H54 (cell line): Measurements from ENCODE around the gene TRDMT1.

Source experiments
- DNase-seq: peaks from one replicate; pipeline ENCODE4 v3.0.0; 2011; ENCODE audit warnings: low spot score, mixed read lengths; ENCODE audit not compliant: insufficient read length
- FAIRE-seq: peaks from 3 replicates; lab custom pipeline; 2011; peaks lifted over from hg19 to GRCh38; lab: Jason Lieb, UNC
- POLR2A ChIP-seq: IDR thresholded peaks from 2 replicates; pipeline ENCODE4 v1.6.1; 2011; ENCODE audit warnings: low read depth, mild to moderate bottlenecking, low read length

TRDMT1 gene

DNA sequence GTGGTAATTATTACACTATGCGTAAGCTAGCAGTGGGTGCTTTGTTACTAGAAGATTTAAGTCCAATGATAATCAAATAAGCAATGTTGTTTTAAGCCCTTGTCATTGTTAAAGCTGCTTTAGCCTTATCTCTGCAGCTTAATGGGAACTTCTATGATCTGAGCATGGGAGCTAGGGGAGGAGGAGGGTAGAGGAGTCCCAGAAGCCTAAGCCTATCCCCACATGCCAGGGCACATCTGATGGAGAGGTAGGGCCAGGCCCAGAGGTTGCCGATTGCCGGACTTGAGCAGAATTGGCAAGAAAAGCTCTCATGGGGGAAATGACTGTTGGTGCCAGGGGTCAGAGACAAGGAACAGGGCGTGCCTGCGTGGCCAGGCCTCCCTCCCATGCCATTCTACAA lies 85.3 kb downstream of the TRDMT1 start:
- DNase-seq (no peak), FAIRE-seq (no peak)
- TF ChIP-seq POLR2A = no peak

DNA sequence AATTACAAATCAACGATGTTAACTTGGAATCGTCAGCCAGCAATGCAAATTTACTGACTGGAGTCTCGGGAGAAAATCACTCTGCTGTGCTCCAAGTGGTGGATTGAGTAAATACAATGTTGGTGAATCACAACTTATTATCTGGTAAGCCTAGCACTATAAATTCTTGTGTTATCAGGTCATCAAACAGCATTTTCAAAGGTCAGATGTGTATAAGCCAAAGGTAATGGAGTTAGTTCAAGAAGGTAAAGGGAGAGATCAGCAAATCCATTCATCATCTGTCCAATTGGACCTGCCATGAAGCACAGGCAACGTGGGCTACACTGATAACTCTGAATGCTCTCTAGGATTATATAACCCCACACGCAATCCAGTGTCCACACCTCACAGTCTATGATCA lies 85.8 kb downstream of the TRDMT1 start:
- TF ChIP-seq POLR2A = no peak
- FAIRE-seq (peak; percentile 86), DNase-seq (peak; percentile 25)

DNA sequence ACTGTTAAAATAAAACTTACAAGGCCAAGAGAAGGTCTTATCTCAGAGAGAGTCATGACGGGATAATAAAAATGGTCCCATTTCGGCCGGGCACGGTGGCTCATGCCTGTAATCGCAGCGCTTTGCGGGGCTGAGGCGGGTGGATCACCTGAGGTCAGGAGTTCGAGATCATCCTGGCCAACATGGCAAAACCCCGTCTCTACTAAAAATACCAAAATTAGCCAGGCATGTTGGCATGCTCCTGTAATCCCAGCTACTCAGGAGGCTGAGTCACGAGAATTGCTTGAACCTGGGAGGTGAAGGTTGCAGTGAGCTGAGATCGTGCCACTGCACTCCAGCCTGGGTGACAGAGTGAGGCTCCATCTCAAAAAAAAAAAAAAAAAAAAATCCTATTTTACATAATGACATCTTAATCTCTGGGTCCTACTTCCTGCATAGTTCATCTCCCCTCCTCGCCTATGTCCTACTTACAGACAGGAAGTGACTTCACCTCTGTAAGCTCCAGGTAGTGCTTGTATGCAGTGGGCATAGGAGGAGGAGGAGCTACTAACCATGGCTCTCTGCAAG lies 86.5 kb downstream of the TRDMT1 start:
- DNase-seq (peak; percentile 37), FAIRE-seq (peak; percentile 41)

DNA sequence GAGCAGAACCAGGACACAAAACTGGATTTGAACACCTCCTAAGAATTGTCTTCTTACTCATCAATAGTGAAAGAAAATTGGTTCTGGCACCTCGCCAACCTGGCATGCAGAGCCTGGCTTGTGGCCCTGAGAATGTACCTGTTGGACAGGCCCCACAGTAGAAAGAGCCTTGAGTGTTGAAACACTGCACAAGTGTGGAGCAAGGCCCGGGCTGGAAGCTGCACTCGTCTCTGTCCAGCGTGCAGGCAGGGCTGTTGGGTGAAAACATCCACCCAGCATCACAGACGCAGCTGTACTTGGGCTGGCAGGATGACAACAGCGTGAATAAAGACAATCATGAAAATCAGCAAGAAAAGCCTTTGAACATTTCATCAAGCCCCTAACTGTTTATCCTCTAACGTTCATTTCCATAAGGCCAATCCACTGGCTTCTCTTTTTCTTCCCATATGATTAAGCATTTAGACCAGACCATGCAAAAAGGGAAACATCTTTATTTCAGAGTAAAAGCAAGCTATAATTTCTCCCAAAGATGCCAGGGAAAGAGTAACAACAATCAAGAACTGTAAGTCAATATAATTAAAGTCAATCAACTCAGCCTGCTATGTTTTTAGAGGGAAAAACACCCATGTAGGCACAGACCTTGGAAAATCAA lies 87.5 kb downstream of the TRDMT1 start:
- TF ChIP-seq POLR2A = no peak
- FAIRE-seq (no peak), DNase-seq (no peak)

DNA sequence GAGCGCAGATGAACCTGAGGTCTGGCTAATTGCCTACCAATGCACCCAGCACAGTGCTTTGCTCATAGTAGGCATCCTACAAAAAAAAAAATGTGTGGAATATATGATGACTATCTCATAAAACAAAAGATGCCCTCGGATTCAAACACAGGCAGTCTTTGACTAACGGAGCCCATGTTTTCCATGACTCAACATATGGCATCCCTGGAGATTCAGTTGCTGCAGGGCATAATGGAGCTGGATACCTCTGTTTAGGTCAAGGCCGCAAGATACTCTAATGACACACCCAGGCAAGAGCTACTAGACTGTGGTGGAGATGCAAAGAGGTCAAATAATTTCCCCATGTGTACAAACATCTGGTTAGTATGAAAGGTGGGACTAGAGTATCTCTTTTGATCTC lies 88.1 kb downstream of the TRDMT1 start:
- TF ChIP-seq POLR2A = no peak
- FAIRE-seq (peak; percentile 52), DNase-seq (peak; percentile 38)

DNA sequence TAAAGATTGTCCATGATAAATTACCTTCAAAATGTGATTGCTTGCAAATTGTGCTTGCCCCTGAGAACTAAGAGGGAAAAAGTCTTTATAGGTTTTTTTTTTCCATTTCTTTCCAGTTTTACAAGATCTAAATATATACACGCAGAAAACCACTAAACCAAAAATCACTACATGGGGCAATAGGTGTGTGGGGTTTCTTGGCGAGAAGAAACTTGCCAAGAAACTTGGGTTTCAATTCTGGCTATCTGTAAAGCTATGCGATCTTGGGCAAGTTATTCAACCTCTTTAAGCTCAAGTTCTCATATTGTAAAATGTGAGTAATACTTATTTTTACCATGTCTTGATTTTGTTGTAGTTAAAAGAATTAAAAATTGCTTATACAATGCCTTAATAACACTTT lies 88.9 kb downstream of the TRDMT1 start:
- no peak for FAIRE-seq
- no peak for TF ChIP-seq POLR2A
- no peak for DNase-seq

DNA sequence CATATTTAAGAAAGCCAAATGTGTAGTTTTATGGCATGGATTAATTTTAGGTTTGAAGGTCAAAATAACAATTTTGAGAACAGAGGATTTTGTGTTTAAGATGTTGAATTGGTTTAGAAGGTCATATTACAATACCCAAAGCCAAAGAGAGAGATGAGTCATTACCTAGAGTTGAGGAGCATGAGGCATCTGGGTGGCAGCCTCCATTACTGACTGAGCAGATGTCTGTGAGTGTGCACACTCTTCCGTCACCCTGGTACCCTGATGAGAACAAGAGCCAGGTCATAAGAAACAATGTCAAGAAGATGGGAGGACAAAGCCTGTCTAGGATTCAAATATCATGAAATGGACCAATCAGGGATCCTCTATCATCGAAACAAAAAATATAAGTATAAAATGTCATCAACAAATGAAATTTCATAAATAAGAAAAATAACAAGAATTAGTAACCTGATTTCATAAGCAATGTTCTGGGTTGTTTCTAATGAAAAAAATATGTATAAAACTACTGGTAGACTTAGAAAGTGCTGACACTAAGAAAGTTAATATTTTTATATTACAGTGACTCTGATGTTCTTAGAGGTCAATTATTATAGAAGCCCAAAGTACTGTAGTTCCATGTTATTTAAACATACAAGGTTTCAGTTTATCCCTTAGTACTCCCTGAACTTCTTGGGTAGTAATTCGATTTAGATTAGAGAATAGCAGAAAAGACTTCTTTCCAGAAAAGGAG lies 91.8 kb downstream of the TRDMT1 start:
- FAIRE-seq (peak; percentile 98), DNase-seq (peak; percentile 45)
- no peak for TF ChIP-seq POLR2A

DNA sequence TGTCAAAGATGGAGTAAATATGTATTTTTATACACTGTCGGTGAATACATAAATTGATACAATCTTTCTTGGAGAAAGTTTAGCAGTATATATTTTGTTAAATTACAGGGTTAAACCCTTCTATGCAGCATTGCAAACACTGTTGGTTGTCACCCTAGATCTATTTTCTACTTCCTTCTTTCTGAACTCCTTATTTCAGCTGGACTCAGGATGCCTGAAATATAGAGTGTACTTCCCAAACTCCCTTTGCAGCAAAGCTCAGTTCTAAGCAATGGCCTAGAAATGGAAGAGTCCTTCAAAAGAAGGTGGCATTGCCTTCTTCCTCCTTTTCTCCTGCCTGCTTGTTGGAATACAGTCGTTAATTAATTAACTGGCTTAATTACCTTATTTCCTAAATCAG lies 92.4 kb downstream of the TRDMT1 start:
- no peak for FAIRE-seq
- no peak for TF ChIP-seq POLR2A
- DNase-seq = no peak

DNA sequence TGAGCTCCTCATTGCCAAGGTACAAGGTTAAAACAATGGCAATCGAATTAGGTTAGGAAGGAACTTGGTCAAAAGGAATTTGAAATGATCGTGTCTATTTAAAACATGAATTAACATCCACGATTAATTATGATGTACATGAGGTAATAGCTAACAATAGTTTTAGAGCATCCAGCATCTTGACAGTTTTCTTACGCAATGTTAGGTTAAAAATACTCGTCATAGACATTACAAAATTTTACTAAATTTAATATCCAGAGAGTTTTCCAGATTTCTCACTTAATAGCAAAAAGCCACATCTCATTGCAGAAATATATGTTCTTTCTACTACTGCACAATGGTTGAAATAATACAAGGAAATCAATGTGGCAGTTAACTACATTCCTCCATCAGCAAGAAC lies 94.5 kb downstream of the TRDMT1 start:
- TF ChIP-seq POLR2A = no peak
- DNase-seq = no peak
- no peak for FAIRE-seq

DNA sequence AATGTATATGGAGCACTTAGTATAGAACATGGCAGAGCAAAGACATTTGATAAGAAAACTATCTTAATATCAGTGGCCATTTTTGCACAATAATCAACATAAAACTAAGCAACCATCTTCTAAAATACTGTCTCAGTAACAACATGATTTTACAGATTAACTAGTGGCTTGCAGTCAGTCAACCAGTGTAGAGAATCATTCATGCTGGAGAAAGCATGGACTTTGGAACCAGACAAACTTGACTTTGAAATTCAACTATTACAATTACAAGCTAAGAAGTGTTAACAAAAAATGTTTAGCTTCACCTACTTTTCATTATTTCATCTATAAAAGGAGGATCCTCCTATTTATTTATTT lies 99.6 kb downstream of the TRDMT1 start:
- no peak for DNase-seq
- no peak for FAIRE-seq
- no peak for TF ChIP-seq POLR2A

DNA sequence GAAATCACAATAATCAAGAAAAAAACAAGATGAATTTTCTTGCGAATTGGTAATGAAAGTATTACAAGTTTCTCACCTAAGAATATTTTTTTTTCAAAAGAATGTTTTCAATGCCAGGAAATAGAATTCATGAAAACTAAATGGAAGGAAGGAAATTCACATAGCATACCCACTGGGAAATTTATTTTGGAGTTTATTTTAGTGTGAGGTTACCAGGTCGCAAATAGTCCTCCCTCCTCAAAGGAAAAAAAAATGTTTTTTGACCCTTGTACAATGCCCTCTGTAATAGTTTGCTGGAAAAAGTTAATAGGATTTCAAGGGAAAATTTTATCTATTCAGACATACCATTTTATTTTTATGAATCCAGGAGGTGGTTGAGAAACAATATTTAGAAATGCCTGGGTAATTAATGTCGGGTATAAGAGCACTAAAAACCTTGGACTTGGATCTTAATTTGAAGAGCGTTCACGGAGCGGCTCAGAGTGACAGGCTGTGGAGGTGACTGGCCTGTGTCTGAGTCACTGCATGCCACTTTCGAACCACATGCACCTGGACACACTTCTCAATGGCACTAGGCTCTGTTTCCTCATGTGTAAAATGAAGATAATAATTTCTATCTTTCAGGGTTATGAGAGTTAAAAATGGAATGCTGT lies 100.1 kb downstream of the TRDMT1 start:
- no peak for TF ChIP-seq POLR2A
- DNase-seq (no peak), FAIRE-seq (no peak)

DNA sequence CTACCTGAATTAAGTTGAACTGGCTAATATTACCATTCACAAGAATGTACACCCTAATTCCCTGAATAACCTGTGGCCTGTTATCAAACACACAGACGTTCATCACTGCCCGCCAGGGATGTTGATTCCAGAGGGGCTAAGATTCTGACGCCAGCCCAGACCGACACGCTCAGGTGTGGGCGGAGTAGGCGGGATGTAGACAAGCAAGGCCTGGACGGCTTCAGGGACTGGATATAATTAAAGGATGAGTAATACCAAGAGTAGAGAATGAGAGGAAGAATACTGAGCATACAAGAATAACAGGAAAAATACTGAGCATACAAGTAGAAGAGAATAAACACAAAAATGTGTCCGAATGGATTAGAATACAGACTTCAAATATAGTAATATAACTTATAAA lies 100.9 kb downstream of the TRDMT1 start:
- FAIRE-seq (peak; percentile 61), DNase-seq (no peak)
- no peak for TF ChIP-seq POLR2A

DNA sequence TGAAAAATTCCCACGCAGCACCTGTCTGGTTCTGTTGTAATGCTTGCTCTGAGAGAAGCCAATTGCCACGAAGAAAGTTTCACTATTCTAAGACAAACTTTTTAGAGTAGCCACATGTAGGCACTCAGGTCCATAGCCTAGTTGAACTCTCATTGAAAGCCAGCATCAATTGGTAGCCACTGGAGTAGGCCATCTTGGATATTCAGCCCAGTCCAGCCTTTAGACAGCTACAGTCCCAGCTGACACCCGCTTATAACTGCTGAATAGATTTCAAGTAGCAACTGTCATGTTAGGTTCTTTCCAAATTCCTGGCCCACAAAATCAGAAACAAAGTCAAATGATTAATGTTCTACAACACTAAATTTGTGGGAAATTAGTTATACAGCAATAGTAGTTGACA lies 103.5 kb downstream of the TRDMT1 start:
- DNase-seq (no peak), FAIRE-seq (peak; percentile 67)
- no peak for TF ChIP-seq POLR2A
